Measurements from ENCODE around the gene AMDHD1.

DNA sequence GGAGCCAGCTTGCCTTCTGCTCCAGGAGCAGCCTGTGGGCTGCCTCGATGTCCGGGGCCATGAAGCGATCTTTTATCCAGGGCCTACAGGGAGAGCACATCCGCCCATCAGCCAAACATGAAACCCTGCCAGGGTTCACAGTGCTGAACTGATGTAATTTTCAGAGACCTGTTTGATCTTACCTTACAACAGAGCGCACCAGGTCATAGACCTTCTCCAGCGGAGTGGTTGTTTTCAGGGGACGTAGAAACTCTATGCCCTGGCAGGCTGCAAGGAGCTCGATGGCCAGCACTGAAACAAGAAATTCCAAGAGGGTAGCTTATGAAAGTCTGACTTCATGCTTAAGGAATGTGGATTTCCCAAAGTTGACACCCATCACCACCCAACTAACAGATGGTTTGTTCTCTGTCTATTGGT is 33.3 kb downstream of the AMDHD1 start:
- no peak for TF ChIP-seq BCL11A (tag by site-specific recombination; IDR thresholded peaks at IDR 0.05; ENCODE audit: low read depth)
- TF ChIP-seq, protein P1, sequence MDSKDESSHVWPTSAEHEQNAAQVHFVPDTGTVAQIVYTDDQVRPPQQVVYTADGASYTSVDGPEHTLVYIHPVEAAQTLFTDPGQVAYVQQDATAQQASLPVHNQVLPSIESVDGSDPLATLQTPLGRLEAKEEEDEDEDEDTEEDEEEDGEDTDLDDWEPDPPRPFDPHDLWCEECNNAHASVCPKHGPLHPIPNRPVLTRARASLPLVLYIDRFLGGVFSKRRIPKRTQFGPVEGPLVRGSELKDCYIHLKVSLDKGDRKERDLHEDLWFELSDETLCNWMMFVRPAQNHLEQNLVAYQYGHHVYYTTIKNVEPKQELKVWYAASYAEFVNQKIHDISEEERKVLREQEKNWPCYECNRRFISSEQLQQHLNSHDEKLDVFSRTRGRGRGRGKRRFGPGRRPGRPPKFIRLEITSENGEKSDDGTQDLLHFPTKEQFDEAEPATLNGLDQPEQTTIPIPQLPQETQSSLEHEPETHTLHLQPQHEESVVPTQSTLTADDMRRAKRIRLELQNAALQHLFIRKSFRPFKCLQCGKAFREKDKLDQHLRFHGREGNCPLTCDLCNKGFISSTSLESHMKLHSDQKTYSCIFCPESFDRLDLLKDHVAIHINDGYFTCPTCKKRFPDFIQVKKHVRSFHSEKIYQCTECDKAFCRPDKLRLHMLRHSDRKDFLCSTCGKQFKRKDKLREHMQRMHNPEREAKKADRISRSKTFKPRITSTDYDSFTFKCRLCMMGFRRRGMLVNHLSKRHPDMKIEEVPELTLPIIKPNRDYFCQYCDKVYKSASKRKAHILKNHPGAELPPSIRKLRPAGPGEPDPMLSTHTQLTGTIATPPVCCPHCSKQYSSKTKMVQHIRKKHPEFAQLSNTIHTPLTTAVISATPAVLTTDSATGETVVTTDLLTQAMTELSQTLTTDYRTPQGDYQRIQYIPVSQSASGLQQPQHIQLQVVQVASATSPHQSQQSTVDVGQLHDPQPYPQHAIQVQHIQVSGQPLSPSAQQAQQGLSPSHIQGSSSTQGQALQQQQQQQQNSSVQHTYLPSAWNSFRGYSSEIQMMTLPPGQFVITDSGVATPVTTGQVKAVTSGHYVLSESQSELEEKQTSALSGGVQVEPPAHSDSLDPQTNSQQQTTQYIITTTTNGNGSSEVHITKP (tag by site-specific recombination; IDR thresholded peaks at IDR 0.05) = no peak
- TF ChIP-seq ZNF510 (tag by site-specific recombination; IDR thresholded peaks at IDR 0.05; ENCODE audit: insufficient replicate concordance) = no peak
- TF ChIP-seq SALL2 (tag by site-specific recombination; IDR thresholded peaks at IDR 0.05; ENCODE audit: borderline replicate concordance) = no peak
- TF ChIP-seq ZFHX2 (tag by site-specific recombination; conservative IDR thresholded peaks at IDR 0.05) = no peak
- TF ChIP-seq, protein P2, sequence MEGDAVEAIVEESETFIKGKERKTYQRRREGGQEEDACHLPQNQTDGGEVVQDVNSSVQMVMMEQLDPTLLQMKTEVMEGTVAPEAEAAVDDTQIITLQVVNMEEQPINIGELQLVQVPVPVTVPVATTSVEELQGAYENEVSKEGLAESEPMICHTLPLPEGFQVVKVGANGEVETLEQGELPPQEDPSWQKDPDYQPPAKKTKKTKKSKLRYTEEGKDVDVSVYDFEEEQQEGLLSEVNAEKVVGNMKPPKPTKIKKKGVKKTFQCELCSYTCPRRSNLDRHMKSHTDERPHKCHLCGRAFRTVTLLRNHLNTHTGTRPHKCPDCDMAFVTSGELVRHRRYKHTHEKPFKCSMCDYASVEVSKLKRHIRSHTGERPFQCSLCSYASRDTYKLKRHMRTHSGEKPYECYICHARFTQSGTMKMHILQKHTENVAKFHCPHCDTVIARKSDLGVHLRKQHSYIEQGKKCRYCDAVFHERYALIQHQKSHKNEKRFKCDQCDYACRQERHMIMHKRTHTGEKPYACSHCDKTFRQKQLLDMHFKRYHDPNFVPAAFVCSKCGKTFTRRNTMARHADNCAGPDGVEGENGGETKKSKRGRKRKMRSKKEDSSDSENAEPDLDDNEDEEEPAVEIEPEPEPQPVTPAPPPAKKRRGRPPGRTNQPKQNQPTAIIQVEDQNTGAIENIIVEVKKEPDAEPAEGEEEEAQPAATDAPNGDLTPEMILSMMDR (tag by site-specific recombination; IDR thresholded peaks at IDR 0.05) = no peak
- TF ChIP-seq ZNF121 (tag by site-specific recombination; IDR thresholded peaks at IDR 0.05) = no peak
- no peak for TF ChIP-seq REPIN1 (tag by site-specific recombination; IDR thresholded peaks at IDR 0.05; ENCODE audit: low read depth)
- TF ChIP-seq ZNF501 (tag by site-specific recombination; IDR thresholded peaks at IDR 0.05) = no peak
- no peak for TF ChIP-seq ZFP41 (tag by site-specific recombination; IDR thresholded peaks at IDR 0.05; ENCODE audit: borderline replicate concordance)
- TF ChIP-seq ZNF777 (tag by site-specific recombination; IDR thresholded peaks at IDR 0.05; ENCODE audit: borderline replicate concordance) = no peak

All from HEK293 (cell line).